ENCODE data around the gene GALNT17.

- TF ChIP-seq GATA3 (IDR thresholded peaks at IDR 0.05; ENCODE audit: low read depth, low read length) (no peak), GATA2 (IDR thresholded peaks at IDR 0.05; ENCODE audit: low read depth, low read length) (no peak)
Measured at GRCh38 chr7:71301167-71301566, 169.2 kb downstream of the GALNT17 start.

Data from SH-SY5Y (cell line).